ENCODE data around the gene OXSR1.
A peak's percentile ranks its signal among the peaks of the same experiment; 100 is the strongest.
"Not testable (repeated sequence)": the region's sequence is repeated elsewhere in the genome, so short reads cannot be mapped to it uniquely, and the experiment has no call there.

Gene OXSR1

GRCh38 chr3:38235466-38235865 is 70.1 kb downstream of the OXSR1 start:
- peaks cover 0 to 35% (median 2%) of the 10 kb centered on the region in 5 experiments for H3K9me3 ChIP-seq (ENCODE audit: control extremely low read depth in 1 of 5, control insufficient read depth in 4 of 5, insufficient read depth in 2 of 5, low read depth in 1 of 5, low read length in 4 of 5)
- no peaks in the 10 kb centered on the region for H3K27me3 ChIP-seq (replicated peaks in 2 of 5; ENCODE audit: control insufficient read depth in 4 of 5, insufficient read depth in 5 of 5, low read length in 4 of 5)
- H3K4me3 ChIP-seq (ENCODE audit: control insufficient read depth in 1 of 7, extremely low read depth in 1 of 7, insufficient read depth in 4 of 7, low read depth in 2 of 7, low read length in 6 of 7), result no peak overlapping the region
- no peak for DNase-seq
- H3K4me1 ChIP-seq (ENCODE audit: control extremely low read depth in 1 of 4, control insufficient read depth in 4 of 4, insufficient read depth in 4 of 4, low read length in 3 of 4), result peaks cover 0 to 4% (median 0%) of the 10 kb centered on the region in 4 experiments
- H3K27ac ChIP-seq (ENCODE audit: insufficient read depth in 1 of 2, low read depth in 1 of 2, low read length in 2 of 2, poor library complexity in 1 of 2, severe bottlenecking in 2 of 2), result no peak overlapping the region
- ChIA-PET CTCF (no interaction called here), POLR2A (no interaction called here)
- peaks cover 20 to 62% (median 48%) of the 10 kb centered on the region in 4 experiments for H3K36me3 ChIP-seq (ENCODE audit: control insufficient read depth in 4 of 4, insufficient read depth in 4 of 4, low read length in 3 of 4)

GRCh38 chr3:38238416-38239008 is 73.2 kb downstream of the OXSR1 start:
- CTCF ChIA-PET, result interaction anchor here (1.0 kb wide), 1 partner anchor 10 kb away, joined by 3 read pairs; no protein-coding TSS in a partner anchor
- no peaks in the 10 kb centered on the region for H3K4me1 ChIP-seq (ENCODE audit: control extremely low read depth in 1 of 4, control insufficient read depth in 4 of 4, insufficient read depth in 4 of 4, low read length in 3 of 4)

GRCh38 chr3:38242812-38243211 is 77.5 kb downstream of the OXSR1 start:
- peaks cover 29 to 48% (median 37%) of the 10 kb centered on the region in 4 experiments for H3K36me3 ChIP-seq (ENCODE audit: control insufficient read depth in 4 of 4, insufficient read depth in 4 of 4, low read length in 3 of 4)
- H3K27ac ChIP-seq (ENCODE audit: insufficient read depth in 1 of 2, low read depth in 1 of 2, low read length in 2 of 2, poor library complexity in 1 of 2, severe bottlenecking in 2 of 2); H3K4me3 ChIP-seq (ENCODE audit: control insufficient read depth in 1 of 7, extremely low read depth in 1 of 7, insufficient read depth in 4 of 7, low read depth in 2 of 7, low read length in 6 of 7); H3K4me1 ChIP-seq (ENCODE audit: control extremely low read depth in 1 of 4, control insufficient read depth in 4 of 4, insufficient read depth in 4 of 4, low read length in 3 of 4); H3K27me3 ChIP-seq (replicated peaks in 2 of 5; ENCODE audit: control insufficient read depth in 4 of 5, insufficient read depth in 5 of 5, low read length in 4 of 5); CTCF ChIA-PET; DNase-seq; POLR2A ChIA-PET: not testable (repeated sequence)
- 100% methylated on average over 1 of the region's 4 CpGs for WGBS (ENCODE audit: insufficient coverage)
- H3K9me3 ChIP-seq (ENCODE audit: control extremely low read depth in 1 of 5, control insufficient read depth in 4 of 5, insufficient read depth in 2 of 5, low read depth in 1 of 5, low read length in 4 of 5), result peaks cover 0 to 17% (median 0%) of the 10 kb centered on the region in 5 experiments

More at GRCh38 chr3:38238416-38239008, 73.2 kb downstream of the OXSR1 start:
- POLR2A ChIA-PET, result no interaction called here
- DNase-seq, result peak in 2 of 3 donors; percentile 31 to 48
- peaks cover 20 to 61% (median 44%) of the 10 kb centered on the region in 4 experiments for H3K36me3 ChIP-seq (ENCODE audit: control insufficient read depth in 4 of 4, insufficient read depth in 4 of 4, low read length in 3 of 4)
- H3K9me3 ChIP-seq (ENCODE audit: control extremely low read depth in 1 of 5, control insufficient read depth in 4 of 5, insufficient read depth in 2 of 5, low read depth in 1 of 5, low read length in 4 of 5), result peaks cover 0 to 35% (median 2%) of the 10 kb centered on the region in 5 experiments
- no peaks in the 10 kb centered on the region for H3K27me3 ChIP-seq (replicated peaks in 2 of 5; ENCODE audit: control insufficient read depth in 4 of 5, insufficient read depth in 5 of 5, low read length in 4 of 5)
- no peak overlapping the region for H3K4me3 ChIP-seq (ENCODE audit: control insufficient read depth in 1 of 7, extremely low read depth in 1 of 7, insufficient read depth in 4 of 7, low read depth in 2 of 7, low read length in 6 of 7)
- no peak overlapping the region for H3K27ac ChIP-seq (ENCODE audit: insufficient read depth in 1 of 2, low read depth in 1 of 2, low read length in 2 of 2, poor library complexity in 1 of 2, severe bottlenecking in 2 of 2)
- WGBS (ENCODE audit: insufficient coverage), result no CpG with 5 or more reads among the region's 2 CpGs

GRCh38 chr3:38245930-38246329 is 80.6 kb downstream of the OXSR1 start:
- no peaks in the 10 kb centered on the region for H3K27me3 ChIP-seq (replicated peaks in 2 of 5; ENCODE audit: control insufficient read depth in 4 of 5, insufficient read depth in 5 of 5, low read length in 4 of 5)
- peaks cover 22 to 51% (median 32%) of the 10 kb centered on the region in 4 experiments for H3K36me3 ChIP-seq (ENCODE audit: control insufficient read depth in 4 of 4, insufficient read depth in 4 of 4, low read length in 3 of 4)
- ChIA-PET CTCF (interaction anchor here (1.0 kb wide), 1 partner anchor 53 kb away, joined by 3 read pairs; no protein-coding TSS in a partner anchor), POLR2A (no interaction called here)
- no peak overlapping the region for H3K4me3 ChIP-seq (ENCODE audit: control insufficient read depth in 1 of 7, extremely low read depth in 1 of 7, insufficient read depth in 4 of 7, low read depth in 2 of 7, low read length in 6 of 7)
- no peaks in the 10 kb centered on the region for H3K4me1 ChIP-seq (ENCODE audit: control extremely low read depth in 1 of 4, control insufficient read depth in 4 of 4, insufficient read depth in 4 of 4, low read length in 3 of 4)
- WGBS (ENCODE audit: insufficient coverage), result 100% methylated on average over 3 of the region's 4 CpGs
- no peaks in the 10 kb centered on the region for H3K9me3 ChIP-seq (ENCODE audit: control extremely low read depth in 1 of 5, control insufficient read depth in 4 of 5, insufficient read depth in 2 of 5, low read depth in 1 of 5, low read length in 4 of 5)
- no peak overlapping the region for H3K27ac ChIP-seq (ENCODE audit: insufficient read depth in 1 of 2, low read depth in 1 of 2, low read length in 2 of 2, poor library complexity in 1 of 2, severe bottlenecking in 2 of 2)
- no peak for DNase-seq

GRCh38 chr3:38247366-38248035 is 82.2 kb downstream of the OXSR1 start:
- DNase-seq, result no peak

GRCh38 chr3:38250198-38250597 is 84.9 kb downstream of the OXSR1 start:
- ChIA-PET POLR2A (no interaction called here), CTCF (no interaction called here)
- Histone ChIP-seq H3K4me3 (ENCODE audit: control insufficient read depth in 1 of 7, extremely low read depth in 1 of 7, insufficient read depth in 4 of 7, low read depth in 2 of 7, low read length in 6 of 7) (no peak overlapping the region), H3K4me1 (ENCODE audit: control extremely low read depth in 1 of 4, control insufficient read depth in 4 of 4, insufficient read depth in 4 of 4, low read length in 3 of 4) (no peaks in the 10 kb centered on the region), H3K36me3 (ENCODE audit: control insufficient read depth in 4 of 4, insufficient read depth in 4 of 4, low read length in 3 of 4) (peaks cover 31 to 84% (median 55%) of the 10 kb centered on the region in 4 experiments), H3K9me3 (ENCODE audit: control extremely low read depth in 1 of 5, control insufficient read depth in 4 of 5, insufficient read depth in 2 of 5, low read depth in 1 of 5, low read length in 4 of 5) (no peaks in the 10 kb centered on the region), H3K27me3 (replicated peaks in 2 of 5; ENCODE audit: control insufficient read depth in 4 of 5, insufficient read depth in 5 of 5, low read length in 4 of 5) (no peaks in the 10 kb centered on the region), H3K27ac (ENCODE audit: insufficient read depth in 1 of 2, low read depth in 1 of 2, low read length in 2 of 2, poor library complexity in 1 of 2, severe bottlenecking in 2 of 2) (no peak overlapping the region)
- WGBS (ENCODE audit: insufficient coverage), result 86% methylated on average over 1 of the region's 2 CpGs
- DNase-seq, result no peak

More at GRCh38 chr3:38247366-38248035, 82.2 kb downstream of the OXSR1 start:
- no peak overlapping the region for H3K27ac ChIP-seq (ENCODE audit: insufficient read depth in 1 of 2, low read depth in 1 of 2, low read length in 2 of 2, poor library complexity in 1 of 2, severe bottlenecking in 2 of 2)
- H3K9me3 ChIP-seq (ENCODE audit: control extremely low read depth in 1 of 5, control insufficient read depth in 4 of 5, insufficient read depth in 2 of 5, low read depth in 1 of 5, low read length in 4 of 5), result no peaks in the 10 kb centered on the region
- ChIA-PET POLR2A (no interaction called here), CTCF (interaction anchor here (1.1 to 1.7 kb wide), 5 partner anchors 10 to 131 kb away, joined by 3 to 4 read pairs (median 3); no protein-coding TSS in a partner anchor)
- no peak overlapping the region for H3K4me3 ChIP-seq (ENCODE audit: control insufficient read depth in 1 of 7, extremely low read depth in 1 of 7, insufficient read depth in 4 of 7, low read depth in 2 of 7, low read length in 6 of 7)
- H3K36me3 ChIP-seq (ENCODE audit: control insufficient read depth in 4 of 4, insufficient read depth in 4 of 4, low read length in 3 of 4), result peaks cover 22 to 66% (median 42%) of the 10 kb centered on the region in 4 experiments
- H3K27me3 ChIP-seq (replicated peaks in 2 of 5; ENCODE audit: control insufficient read depth in 4 of 5, insufficient read depth in 5 of 5, low read length in 4 of 5), result no peaks in the 10 kb centered on the region
- H3K4me1 ChIP-seq (ENCODE audit: control extremely low read depth in 1 of 4, control insufficient read depth in 4 of 4, insufficient read depth in 4 of 4, low read length in 3 of 4), result no peaks in the 10 kb centered on the region

- Histone ChIP-seq H3K36me3 (ENCODE audit: control insufficient read depth in 4 of 4, insufficient read depth in 4 of 4, low read length in 3 of 4) (peaks cover 26 to 78% (median 50%) of the 10 kb centered on the region in 4 experiments), H3K4me3 (ENCODE audit: control insufficient read depth in 1 of 7, extremely low read depth in 1 of 7, insufficient read depth in 4 of 7, low read depth in 2 of 7, low read length in 6 of 7) (no peak overlapping the region), H3K27ac (ENCODE audit: insufficient read depth in 1 of 2, low read depth in 1 of 2, low read length in 2 of 2, poor library complexity in 1 of 2, severe bottlenecking in 2 of 2) (no peak overlapping the region), H3K9me3 (ENCODE audit: control extremely low read depth in 1 of 5, control insufficient read depth in 4 of 5, insufficient read depth in 2 of 5, low read depth in 1 of 5, low read length in 4 of 5) (no peaks in the 10 kb centered on the region), H3K27me3 (replicated peaks in 2 of 5; ENCODE audit: control insufficient read depth in 4 of 5, insufficient read depth in 5 of 5, low read length in 4 of 5) (no peaks in the 10 kb centered on the region), H3K4me1 (ENCODE audit: control extremely low read depth in 1 of 4, control insufficient read depth in 4 of 4, insufficient read depth in 4 of 4, low read length in 3 of 4) (no peaks in the 10 kb centered on the region)
- POLR2A ChIA-PET, result no interaction called here
- 96% methylated on average over 4 of the region's 4 CpGs for WGBS (ENCODE audit: insufficient coverage)
- no peak for DNase-seq
- CTCF ChIA-PET, result interaction anchor here (1.1 to 1.4 kb wide), 2 partner anchors 11 to 20 kb away, joined by 4 to 5 read pairs; no protein-coding TSS in a partner anchor
These were observed 85.9 kb downstream of the OXSR1 start for GRCh38 chr3:38251197-38251596.
